ENCODE results near the gene ARID4B. TPM values are rescaled to one million over a fixed set of nuclear protein-coding genes. Genes with fewer than 3 reads are reported as not detected.

Gene ARID4B
- total and polyA plus RNA-seq, 2 of the 13 experiments (the other 11 are each of a cell fraction or from before 2014, with no cell fraction given): 9.7 to 24.6 TPM

- TF ChIP-seq FOXO1 (CRISPR knock-in tag; IDR thresholded peaks at IDR 0.05) (peak; percentile 26; the same call in 1 of the 2 replicates), ZNF616 (CRISPR knock-in tag; IDR thresholded peaks at IDR 0.05; ENCODE audit: low read depth) (peak; percentile 70), ZXDC (CRISPR knock-in tag; IDR thresholded peaks at IDR 0.05) (peak; percentile 93), ZNF225 (CRISPR knock-in tag; IDR thresholded peaks at IDR 0.05) (peak; percentile 90), ESRRA (CRISPR knock-in tag; IDR thresholded peaks at IDR 0.05; ENCODE audit: low read depth) (peak; percentile 47), ARHGAP35 (CRISPR knock-in tag; IDR thresholded peaks at IDR 0.05; ENCODE audit: borderline replicate concordance) (peak; percentile 82; the same call in 1 of the 2 replicates), ZNF121 (CRISPR knock-in tag; IDR thresholded peaks at IDR 0.05) (peak; percentile 43), ZBTB44 (CRISPR knock-in tag; IDR thresholded peaks at IDR 0.05) (no peak), ZNF512 (CRISPR knock-in tag; IDR thresholded peaks at IDR 0.05) (no peak), ZNF18 (CRISPR knock-in tag; IDR thresholded peaks at IDR 0.05; ENCODE audit: insufficient replicate concordance) (peak; percentile 64), SMYD3 (CRISPR knock-in tag; IDR thresholded peaks at IDR 0.05) (peak; percentile 79; the same call in 1 of the 2 replicates), ZNF20 (CRISPR knock-in tag; IDR thresholded peaks at IDR 0.05) (no peak), IKZF1 (IDR thresholded peaks at IDR 0.05) (no peak), SNAI1 (CRISPR knock-in tag; IDR thresholded peaks at IDR 0.05; ENCODE audit: borderline replicate concordance) (no peak), EEA1 (CRISPR knock-in tag; IDR thresholded peaks at IDR 0.05; ENCODE audit: borderline replicate concordance) (peak; percentile 85; the same call in 1 of the 2 replicates)
- TF ChIP-seq, protein P1, sequence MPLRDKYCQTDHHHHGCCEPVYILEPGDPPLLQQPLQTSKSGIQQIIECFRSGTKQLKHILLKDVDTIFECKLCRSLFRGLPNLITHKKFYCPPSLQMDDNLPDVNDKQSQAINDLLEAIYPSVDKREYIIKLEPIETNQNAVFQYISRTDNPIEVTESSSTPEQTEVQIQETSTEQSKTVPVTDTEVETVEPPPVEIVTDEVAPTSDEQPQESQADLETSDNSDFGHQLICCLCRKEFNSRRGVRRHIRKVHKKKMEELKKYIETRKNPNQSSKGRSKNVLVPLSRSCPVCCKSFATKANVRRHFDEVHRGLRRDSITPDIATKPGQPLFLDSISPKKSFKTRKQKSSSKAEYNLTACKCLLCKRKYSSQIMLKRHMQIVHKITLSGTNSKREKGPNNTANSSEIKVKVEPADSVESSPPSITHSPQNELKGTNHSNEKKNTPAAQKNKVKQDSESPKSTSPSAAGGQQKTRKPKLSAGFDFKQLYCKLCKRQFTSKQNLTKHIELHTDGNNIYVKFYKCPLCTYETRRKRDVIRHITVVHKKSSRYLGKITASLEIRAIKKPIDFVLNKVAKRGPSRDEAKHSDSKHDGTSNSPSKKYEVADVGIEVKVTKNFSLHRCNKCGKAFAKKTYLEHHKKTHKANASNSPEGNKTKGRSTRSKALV (CRISPR knock-in tag; IDR thresholded peaks at IDR 0.05): 0 out of 2 replicates have a peak, but pooled peaks have one; percentile 60
- TF ChIP-seq, protein P2, sequence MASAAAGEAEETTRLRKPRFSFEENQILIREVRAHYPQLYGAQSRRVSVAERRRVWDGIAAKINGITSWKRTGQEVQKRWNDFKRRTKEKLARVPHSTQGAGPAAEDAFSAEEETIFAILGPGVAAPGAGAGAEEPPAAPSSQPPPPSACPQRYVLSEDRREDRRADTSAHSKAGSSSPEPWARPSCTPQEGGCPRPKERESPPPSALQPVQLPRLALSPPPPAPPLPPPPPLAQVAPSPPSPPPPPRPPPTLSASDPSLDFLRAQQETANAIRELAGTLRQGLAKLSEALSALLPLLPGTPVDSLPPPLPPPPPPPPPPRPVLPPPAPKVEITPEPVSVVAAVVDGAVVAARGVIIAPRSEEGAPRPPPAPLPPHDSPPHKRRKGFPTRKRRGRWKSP (CRISPR knock-in tag; IDR thresholded peaks at IDR 0.05): peak; percentile 82; the same call in 1 of the 2 replicates
These were observed 199.3 kb downstream of the ARID4B start, which contains the start of gene TOMM20 (continued) for GRCh38 chr1:235128456-235129328.

Data from HepG2 (cell line).